ENCODE results near the gene MYBPHL. TPM values are rescaled to one million over a fixed set of nuclear protein-coding genes. Genes with fewer than 3 reads are reported as not detected.

The MYBPHL gene
- total and polyA plus RNA-seq, 8 donors: 0.45 TPM; not detected in 7

DNA sequence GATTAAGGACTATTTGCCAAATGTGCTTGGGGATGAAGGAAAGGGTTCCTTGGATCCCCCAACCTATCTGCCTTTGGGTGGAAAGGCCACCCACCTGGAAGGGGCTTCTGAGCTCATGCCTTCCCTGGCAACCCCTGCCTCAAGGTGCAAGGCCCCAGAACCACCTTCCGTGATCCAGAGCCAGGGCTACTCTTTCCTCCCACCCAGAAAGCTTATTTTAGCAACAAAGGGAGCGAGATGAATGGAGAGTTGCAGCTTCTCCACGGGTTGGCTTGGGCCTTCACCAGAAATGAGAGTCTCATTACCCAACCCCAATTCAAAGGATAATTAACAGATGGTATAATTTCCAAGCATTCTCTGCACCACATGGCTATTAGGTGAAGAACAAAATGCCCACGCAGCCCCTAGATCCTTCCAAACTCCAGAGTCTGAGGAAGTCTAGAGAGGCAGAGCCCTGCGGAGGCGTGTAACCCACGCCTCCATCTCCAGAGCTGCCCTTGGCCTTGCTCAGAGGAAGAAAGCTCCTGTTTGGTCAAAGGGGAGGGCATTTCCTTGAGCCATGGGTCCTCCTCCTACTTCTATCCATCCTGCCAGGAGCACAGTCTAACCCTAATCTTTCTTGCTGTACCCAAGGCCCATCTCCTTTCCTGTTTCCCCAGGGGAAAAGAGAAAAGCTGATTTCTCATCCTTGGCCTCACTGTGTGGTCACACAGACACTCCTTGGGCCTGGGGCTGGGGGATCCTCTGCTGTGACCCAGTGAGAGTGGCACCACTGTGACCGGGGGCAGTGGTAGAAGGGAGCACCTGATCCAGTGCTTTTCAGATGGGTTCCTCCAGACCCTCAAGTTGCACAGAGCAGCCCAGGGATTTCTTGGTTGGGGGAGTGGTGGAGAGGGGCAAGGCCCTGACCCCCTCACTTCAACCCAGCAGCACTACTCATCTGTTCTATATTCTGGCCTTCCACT is 59.1 kb downstream of the MYBPHL start:
- TF ChIP-seq POLR2A (IDR thresholded peaks at IDR 0.05): no peak
- TF ChIP-seq EP300 (IDR thresholded peaks at IDR 0.05): no peak
- TF ChIP-seq, protein P1, sequence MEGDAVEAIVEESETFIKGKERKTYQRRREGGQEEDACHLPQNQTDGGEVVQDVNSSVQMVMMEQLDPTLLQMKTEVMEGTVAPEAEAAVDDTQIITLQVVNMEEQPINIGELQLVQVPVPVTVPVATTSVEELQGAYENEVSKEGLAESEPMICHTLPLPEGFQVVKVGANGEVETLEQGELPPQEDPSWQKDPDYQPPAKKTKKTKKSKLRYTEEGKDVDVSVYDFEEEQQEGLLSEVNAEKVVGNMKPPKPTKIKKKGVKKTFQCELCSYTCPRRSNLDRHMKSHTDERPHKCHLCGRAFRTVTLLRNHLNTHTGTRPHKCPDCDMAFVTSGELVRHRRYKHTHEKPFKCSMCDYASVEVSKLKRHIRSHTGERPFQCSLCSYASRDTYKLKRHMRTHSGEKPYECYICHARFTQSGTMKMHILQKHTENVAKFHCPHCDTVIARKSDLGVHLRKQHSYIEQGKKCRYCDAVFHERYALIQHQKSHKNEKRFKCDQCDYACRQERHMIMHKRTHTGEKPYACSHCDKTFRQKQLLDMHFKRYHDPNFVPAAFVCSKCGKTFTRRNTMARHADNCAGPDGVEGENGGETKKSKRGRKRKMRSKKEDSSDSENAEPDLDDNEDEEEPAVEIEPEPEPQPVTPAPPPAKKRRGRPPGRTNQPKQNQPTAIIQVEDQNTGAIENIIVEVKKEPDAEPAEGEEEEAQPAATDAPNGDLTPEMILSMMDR (IDR thresholded peaks at IDR 0.05): no peak
- TF ChIP-seq POLR2AphosphoS5 (IDR thresholded peaks at IDR 0.05): no peak
- H3K4me1 ChIP-seq: peaks cover 8 to 24% (median 14%) of the 10 kb centered on the region in 4 donors
- no peak for DNase-seq
- no peak overlapping the region for H3K27ac ChIP-seq
- H3K4me3 ChIP-seq: no peak overlapping the region
- peaks cover 0 to 5% (median 0%) of the 10 kb centered on the region in 4 donors for H3K36me3 ChIP-seq
- H3K27me3 ChIP-seq: peaks cover 0 to 17% (median 5%) of the 10 kb centered on the region in 3 donors
- 86 to 95% (median 89%) methylated on average over 7 to 8 of the region's 8 CpGs for WGBS, 5 donors
- H3K9me3 ChIP-seq: no peaks in the 10 kb centered on the region
- intact Hi-C loops (cut with DNase I; ENCODE audit: low total_unique reads): no loop called here

DNA sequence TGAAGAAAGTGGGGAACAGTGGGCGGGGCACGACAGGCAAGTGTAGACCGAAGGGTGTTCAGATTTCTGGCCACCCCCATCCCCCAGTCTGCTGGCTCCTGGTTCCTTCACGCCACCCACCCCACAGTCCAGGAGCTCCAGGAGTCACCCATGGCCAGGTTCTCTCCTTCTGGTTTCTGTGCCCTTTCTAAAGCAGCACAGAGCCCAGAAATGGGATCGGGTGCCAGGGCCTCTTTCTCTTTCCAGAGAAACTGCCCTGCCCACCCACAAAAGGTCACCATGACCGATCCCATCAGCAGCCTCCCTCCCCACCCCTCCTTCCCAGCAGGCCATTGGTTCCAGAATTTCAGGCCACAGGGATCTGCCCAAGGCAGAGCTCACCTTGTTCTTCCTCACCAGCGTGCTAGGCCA is 60.7 kb downstream of the MYBPHL start:
- WGBS, 5 donors: 67 to 82% (median 79%) methylated on average over 7 of the region's 7 CpGs
- TF ChIP-seq EP300 (IDR thresholded peaks at IDR 0.05) (no peak), POLR2A (IDR thresholded peaks at IDR 0.05) (no peak), POLR2AphosphoS5 (IDR thresholded peaks at IDR 0.05) (no peak)
- TF ChIP-seq, protein P1 (IDR thresholded peaks at IDR 0.05): no peak
- Histone ChIP-seq H3K4me3 (no peak overlapping the region), H3K27me3 (peaks cover 0 to 27% (median 5%) of the 10 kb centered on the region in 3 donors), H3K9me3 (no peaks in the 10 kb centered on the region), H3K36me3 (no peaks in the 10 kb centered on the region), H3K4me1 (peaks cover 16 to 36% (median 27%) of the 10 kb centered on the region in 4 donors), H3K27ac (no peak overlapping the region)
- intact Hi-C loops (cut with DNase I; ENCODE audit: low total_unique reads): no loop called here
- peak in 1 of 2 donors; percentile 5 for DNase-seq

DNA sequence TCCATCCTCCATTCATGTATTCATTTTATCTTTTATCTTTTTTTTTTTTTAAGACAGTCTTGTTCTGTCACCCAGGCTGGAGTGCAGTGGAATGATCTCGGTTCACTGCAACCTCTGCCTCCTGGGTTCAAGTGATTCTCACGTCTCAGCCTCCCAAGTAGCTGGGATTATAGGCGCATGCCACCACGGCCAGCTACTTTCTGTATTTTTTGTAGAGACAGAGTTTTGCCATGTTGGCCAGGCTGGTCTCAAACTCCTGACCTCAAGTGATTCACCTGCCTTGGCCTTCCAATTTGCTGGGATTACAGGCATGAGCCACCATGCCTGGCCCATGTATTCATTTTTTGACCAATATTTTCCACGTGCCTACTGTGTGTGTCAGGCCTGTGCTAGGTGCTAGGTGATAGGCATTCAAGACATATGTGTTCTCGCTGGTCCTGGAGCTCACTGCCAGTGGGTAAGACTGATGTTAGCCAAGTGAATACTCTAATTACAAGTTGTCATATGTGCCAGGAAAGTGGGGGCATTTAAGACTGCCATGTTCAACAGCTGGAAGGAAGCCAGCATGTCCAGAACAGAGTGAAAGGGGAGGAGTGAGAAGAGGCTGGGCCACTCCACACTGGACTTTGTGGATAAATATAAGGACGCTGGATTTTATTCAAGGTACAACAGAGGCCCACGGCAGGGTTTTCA is 62.8 kb downstream of the MYBPHL start:
- TF ChIP-seq POLR2A (IDR thresholded peaks at IDR 0.05) (no peak), POLR2AphosphoS5 (IDR thresholded peaks at IDR 0.05) (no peak), EP300 (IDR thresholded peaks at IDR 0.05) (no peak)
- TF ChIP-seq, protein P1 (IDR thresholded peaks at IDR 0.05): no peak
- Histone ChIP-seq H3K36me3 (peaks cover under 1 to 6% (median 4%) of the 10 kb centered on the region in 4 donors), H3K27ac (no peak overlapping the region), H3K9me3 (no peaks in the 10 kb centered on the region), H3K27me3 (peaks cover 0 to 14% (median 0%) of the 10 kb centered on the region in 3 donors), H3K4me3 (no peak overlapping the region), H3K4me1 (peaks cover 24 to 40% (median 35%) of the 10 kb centered on the region in 4 donors)
- peak; percentile 7 to 9 for DNase-seq
- 77 to 88% (median 79%) methylated on average over 8 of the region's 8 CpGs for WGBS, 5 donors
- intact Hi-C loops (cut with DNase I; ENCODE audit: low total_unique reads): no loop called here

DNA sequence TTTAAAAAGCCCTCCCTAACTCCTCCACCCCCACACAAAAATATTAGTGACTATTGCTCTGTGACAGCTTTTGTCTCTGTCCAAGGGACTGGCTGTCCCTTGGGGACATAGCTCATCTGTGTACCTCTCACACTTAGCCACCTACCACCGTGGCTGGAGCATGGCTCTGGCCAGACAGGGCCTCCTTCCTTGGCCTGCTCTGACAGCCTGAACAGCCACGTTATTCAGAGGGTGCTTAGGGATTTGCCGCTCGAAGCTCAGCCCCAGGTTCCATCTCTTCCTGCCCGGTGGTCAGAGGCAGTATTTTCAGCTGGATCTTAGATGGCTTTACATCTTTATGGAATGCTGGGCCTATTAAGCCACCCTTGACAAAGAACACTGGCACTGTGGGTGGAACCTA is 63.6 kb downstream of the MYBPHL start:
- H3K27ac ChIP-seq: no peak overlapping the region
- intact Hi-C loops (cut with DNase I; ENCODE audit: low total_unique reads): no loop called here
- WGBS, 5 donors: 54 to 69% (median 56%) methylated on average over 4 to 5 of the region's 5 CpGs

More for the DNA sequence above, 63.6 kb downstream of the MYBPHL start:
- peaks cover 22 to 36% (median 33%) of the 10 kb centered on the region in 4 donors for H3K4me1 ChIP-seq
- no peak overlapping the region for H3K4me3 ChIP-seq
- peaks cover 9 to 14% (median 12%) of the 10 kb centered on the region in 4 donors for H3K36me3 ChIP-seq
- no peak for DNase-seq
- TF ChIP-seq EP300 (IDR thresholded peaks at IDR 0.05) (no peak), POLR2AphosphoS5 (IDR thresholded peaks at IDR 0.05) (no peak), POLR2A (IDR thresholded peaks at IDR 0.05) (no peak)
- TF ChIP-seq, protein P1 (IDR thresholded peaks at IDR 0.05): no peak
- no peaks in the 10 kb centered on the region for H3K9me3 ChIP-seq
- H3K27me3 ChIP-seq: peaks cover 0 to 14% (median 0%) of the 10 kb centered on the region in 3 donors
